HL-60 (cell line): Measurements from ENCODE around the gene DAND5.

Source experiments
- DNase-seq, 2 experiments: peaks; one replicate each; pipeline ENCODE4 v3.0.0-alpha.2; 2010 to 2020; ENCODE audit warnings: low read depth in 1 of 2, low spot score in 1 of 2
- H3K27ac ChIP-seq: fragments of 250-450 bp; sonication (Bioruptor Pico); replicated peaks from 2 replicates; pipeline ENCODE4 v1.5.1; 2020; ENCODE audit warnings: mild to moderate bottlenecking, moderate library complexity
- H3K27me3 ChIP-seq: fragments of 250-450 bp; sonication (Bioruptor Pico); 2 replicates; pipeline ENCODE4 v1.5.1; 2021; ENCODE audit warnings: mild to moderate bottlenecking, moderate library complexity; ENCODE audit not compliant: insufficient read depth, poor library complexity, severe bottlenecking
- H3K4me3 ChIP-seq: replicated peaks from 2 replicates; pipeline ENCODE4 v1.5.1; 2011; ENCODE audit warnings: mild to moderate bottlenecking, control low read depth, low read length; ENCODE audit not compliant: insufficient read depth
- GABPA ChIP-seq: IDR thresholded peaks from 2 replicates; pipeline ENCODE4 v1.6.1; 2012; ENCODE audit warnings: low read depth
- POLR2AphosphoS5 ChIP-seq: IDR thresholded peaks from 2 replicates; pipeline ENCODE4 v1.6.1; 2012; ENCODE audit warnings: low read depth
- SPI1 ChIP-seq: IDR thresholded peaks from 2 replicates; pipeline ENCODE4 v1.6.1; 2012; ENCODE audit warnings: low read depth, mild to moderate bottlenecking, borderline replicate concordance
- TF ChIP-seq, protein P1 (sequence below): IDR thresholded peaks from 2 replicates; pipeline ENCODE4 v1.6.1; 2012; ENCODE audit warnings: low read depth; ENCODE audit not compliant: insufficient replicate concordance
- TF ChIP-seq, protein P2 (sequence below): IDR thresholded peaks from one replicate; pipeline ENCODE4 v1.5.1; 2011; ENCODE audit warnings: low read length, control low read depth, inconsistent platforms; ENCODE audit not compliant: insufficient read depth

DAND5 gene

DNA sequence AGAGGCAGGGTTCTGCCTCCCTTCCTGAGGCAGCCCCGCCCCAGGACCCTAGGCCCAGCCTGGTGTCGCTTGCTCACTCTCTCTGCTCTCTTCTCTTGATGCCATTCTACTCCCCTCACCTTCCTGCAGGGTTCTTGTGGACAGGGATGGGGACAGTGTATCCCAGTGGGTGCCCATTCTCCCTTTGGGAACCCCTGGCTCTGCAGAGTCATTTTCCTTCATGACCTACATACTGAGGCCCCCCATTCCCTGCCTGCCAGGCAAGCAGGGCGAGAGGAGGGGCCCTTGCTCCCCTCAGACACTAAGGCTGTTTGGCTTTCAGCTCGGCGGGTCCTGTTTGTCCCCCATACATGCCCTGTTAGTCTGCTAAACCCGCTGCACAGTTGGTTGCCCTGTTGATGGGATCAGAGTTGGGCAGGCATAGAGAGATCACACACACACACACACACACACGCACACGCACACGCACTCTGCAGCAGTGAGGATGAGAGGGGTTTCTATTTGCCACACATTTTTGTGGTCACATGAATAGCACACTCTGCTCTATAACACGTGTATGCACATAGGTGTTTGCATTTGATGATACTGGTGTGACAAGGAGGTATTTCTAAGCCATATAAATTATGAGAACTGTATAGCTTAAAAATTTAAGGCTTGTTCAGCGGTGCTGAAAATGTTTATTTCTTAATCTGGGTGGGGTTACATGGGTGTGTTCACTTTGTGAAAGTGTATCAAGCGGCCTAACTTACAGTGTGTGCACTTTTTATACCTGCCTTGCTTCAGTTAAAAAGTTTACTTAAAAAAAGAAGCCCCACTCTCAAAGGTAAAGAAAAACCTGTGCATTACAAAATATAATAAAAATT is 46.2 kb downstream of the DAND5 start:
- H3K27ac ChIP-seq, result no peak overlapping the region
- no peak for DNase-seq
- no peak overlapping the region for H3K4me3 ChIP-seq
- peaks cover 35% of the 10 kb centered on the region for H3K27me3 ChIP-seq
- TF ChIP-seq POLR2AphosphoS5 (no peak), SPI1 (no peak), GABPA (no peak)
- TF ChIP-seq, protein P1, sequence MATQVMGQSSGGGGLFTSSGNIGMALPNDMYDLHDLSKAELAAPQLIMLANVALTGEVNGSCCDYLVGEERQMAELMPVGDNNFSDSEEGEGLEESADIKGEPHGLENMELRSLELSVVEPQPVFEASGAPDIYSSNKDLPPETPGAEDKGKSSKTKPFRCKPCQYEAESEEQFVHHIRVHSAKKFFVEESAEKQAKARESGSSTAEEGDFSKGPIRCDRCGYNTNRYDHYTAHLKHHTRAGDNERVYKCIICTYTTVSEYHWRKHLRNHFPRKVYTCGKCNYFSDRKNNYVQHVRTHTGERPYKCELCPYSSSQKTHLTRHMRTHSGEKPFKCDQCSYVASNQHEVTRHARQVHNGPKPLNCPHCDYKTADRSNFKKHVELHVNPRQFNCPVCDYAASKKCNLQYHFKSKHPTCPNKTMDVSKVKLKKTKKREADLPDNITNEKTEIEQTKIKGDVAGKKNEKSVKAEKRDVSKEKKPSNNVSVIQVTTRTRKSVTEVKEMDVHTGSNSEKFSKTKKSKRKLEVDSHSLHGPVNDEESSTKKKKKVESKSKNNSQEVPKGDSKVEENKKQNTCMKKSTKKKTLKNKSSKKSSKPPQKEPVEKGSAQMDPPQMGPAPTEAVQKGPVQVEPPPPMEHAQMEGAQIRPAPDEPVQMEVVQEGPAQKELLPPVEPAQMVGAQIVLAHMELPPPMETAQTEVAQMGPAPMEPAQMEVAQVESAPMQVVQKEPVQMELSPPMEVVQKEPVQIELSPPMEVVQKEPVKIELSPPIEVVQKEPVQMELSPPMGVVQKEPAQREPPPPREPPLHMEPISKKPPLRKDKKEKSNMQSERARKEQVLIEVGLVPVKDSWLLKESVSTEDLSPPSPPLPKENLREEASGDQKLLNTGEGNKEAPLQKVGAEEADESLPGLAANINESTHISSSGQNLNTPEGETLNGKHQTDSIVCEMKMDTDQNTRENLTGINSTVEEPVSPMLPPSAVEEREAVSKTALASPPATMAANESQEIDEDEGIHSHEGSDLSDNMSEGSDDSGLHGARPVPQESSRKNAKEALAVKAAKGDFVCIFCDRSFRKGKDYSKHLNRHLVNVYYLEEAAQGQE, result no peak
- TF ChIP-seq, protein P2, sequence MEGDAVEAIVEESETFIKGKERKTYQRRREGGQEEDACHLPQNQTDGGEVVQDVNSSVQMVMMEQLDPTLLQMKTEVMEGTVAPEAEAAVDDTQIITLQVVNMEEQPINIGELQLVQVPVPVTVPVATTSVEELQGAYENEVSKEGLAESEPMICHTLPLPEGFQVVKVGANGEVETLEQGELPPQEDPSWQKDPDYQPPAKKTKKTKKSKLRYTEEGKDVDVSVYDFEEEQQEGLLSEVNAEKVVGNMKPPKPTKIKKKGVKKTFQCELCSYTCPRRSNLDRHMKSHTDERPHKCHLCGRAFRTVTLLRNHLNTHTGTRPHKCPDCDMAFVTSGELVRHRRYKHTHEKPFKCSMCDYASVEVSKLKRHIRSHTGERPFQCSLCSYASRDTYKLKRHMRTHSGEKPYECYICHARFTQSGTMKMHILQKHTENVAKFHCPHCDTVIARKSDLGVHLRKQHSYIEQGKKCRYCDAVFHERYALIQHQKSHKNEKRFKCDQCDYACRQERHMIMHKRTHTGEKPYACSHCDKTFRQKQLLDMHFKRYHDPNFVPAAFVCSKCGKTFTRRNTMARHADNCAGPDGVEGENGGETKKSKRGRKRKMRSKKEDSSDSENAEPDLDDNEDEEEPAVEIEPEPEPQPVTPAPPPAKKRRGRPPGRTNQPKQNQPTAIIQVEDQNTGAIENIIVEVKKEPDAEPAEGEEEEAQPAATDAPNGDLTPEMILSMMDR, result no peak

DNA sequence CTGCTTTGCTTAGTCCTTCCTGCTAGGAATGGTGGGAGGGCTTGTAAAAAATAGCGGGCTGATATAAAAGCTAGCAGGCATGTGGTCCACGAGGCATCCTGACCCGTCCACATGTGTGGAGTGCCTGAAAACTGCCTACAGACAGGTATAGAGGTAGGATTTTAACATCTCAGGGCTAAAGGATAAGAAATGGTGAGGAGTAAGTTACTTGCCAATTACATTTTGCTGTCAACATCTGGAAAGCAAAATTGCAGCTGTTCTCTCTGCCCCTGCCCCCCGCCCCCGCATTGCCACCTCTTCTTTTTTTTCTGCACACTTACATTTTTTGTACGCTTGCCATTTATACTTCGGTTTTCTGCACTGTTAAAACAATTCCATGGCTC is 46.9 kb downstream of the DAND5 start:
- Histone ChIP-seq H3K27ac (no peak overlapping the region), H3K4me3 (no peak overlapping the region), H3K27me3 (peaks cover 32% of the 10 kb centered on the region)
- TF ChIP-seq, protein P2, result no peak
- TF ChIP-seq POLR2AphosphoS5, result no peak
- TF ChIP-seq, protein P1, result no peak
- TF ChIP-seq SPI1, result no peak
- no peak for TF ChIP-seq GABPA
- DNase-seq, result no peak

DNA sequence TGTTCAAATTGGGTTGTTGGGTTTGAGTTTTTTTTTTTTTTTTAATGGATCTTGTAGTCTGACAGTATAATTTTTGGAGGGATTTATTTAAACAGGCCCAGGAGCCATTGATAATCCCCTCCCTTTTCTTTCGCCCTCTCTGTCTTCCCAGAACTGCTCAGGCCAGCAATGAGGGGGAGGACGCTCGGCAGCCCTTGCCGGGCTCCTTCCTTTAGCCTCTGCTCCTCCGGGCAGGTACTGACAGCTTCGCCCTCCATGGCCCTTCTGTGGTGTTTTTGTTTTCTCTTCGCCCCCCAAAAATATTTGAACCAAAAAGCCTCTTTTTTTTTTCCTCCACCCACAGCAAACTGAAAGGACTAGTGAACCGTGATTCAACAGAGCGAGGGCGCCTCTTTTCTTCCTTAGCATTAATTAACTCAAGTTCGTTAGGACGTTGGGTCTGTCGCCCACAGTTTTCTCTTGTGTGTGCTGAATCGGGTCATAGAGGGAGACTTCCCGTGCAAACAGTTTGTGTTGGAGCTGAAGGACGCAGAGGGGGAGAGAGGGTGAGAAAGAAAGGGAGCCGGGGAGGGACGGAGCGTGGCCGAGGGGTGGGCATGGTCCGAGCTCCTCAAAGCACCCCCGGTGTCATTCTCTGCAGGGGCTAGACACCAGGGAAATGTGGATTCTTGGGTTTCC is 47.4 kb downstream of the DAND5 start:
- no peak for DNase-seq

More for the DNA sequence above, 47.4 kb downstream of the DAND5 start:
- no peak overlapping the region for H3K27ac ChIP-seq
- peaks cover 26% of the 10 kb centered on the region for H3K27me3 ChIP-seq
- TF ChIP-seq, protein P1, result no peak
- TF ChIP-seq, protein P2, result no peak
- TF ChIP-seq POLR2AphosphoS5, result no peak
- TF ChIP-seq SPI1, result no peak
- TF ChIP-seq GABPA, result no peak
- H3K4me3 ChIP-seq, result no peak overlapping the region
